HEK293T (cell line): ENCODE data around the gene MEOX1.

Source experiments
- ARNT ChIP-seq: fragments of 450-650 bp; IDR thresholded peaks from 2 replicates; pipeline ENCODE4 v1.6.1; 2017; ENCODE audit warnings: mild to moderate bottlenecking
- BHLHE40 ChIP-seq: fragments of 450-650 bp; IDR thresholded peaks from 2 replicates; pipeline ENCODE4 v1.6.1; 2016; ENCODE audit warnings: mild to moderate bottlenecking, moderate library complexity, borderline replicate concordance
- CTBP1 ChIP-seq: fragments of 450-650 bp; IDR thresholded peaks from 2 replicates; pipeline ENCODE4 v1.6.1; 2016; ENCODE audit warnings: borderline replicate concordance
- ELF4 ChIP-seq: fragments of 450-650 bp; IDR thresholded peaks from 2 replicates; pipeline ENCODE4 v1.6.1; 2017; ENCODE audit warnings: antibody characterized with exemption
- FOXA1 ChIP-seq: fragments of 450-650 bp; IDR thresholded peaks from 2 replicates; pipeline ENCODE4 v1.6.1; 2016; ENCODE audit warnings: mild to moderate bottlenecking
- FOXK2 ChIP-seq: fragments of 450-650 bp; IDR thresholded peaks from 2 replicates; pipeline ENCODE4 v1.6.1; 2016; ENCODE audit warnings: mild to moderate bottlenecking
- FOXM1 ChIP-seq: fragments of 450-650 bp; IDR thresholded peaks from 2 replicates; pipeline ENCODE4 v1.6.1; 2017; ENCODE audit warnings: mild to moderate bottlenecking, borderline replicate concordance
- L3MBTL2 ChIP-seq: fragments of 450-650 bp; conservative IDR thresholded peaks from 2 replicates; pipeline ENCODE4 v1.6.1; 2016; ENCODE audit warnings: mild to moderate bottlenecking
- NFRKB ChIP-seq: fragments of 450-650 bp; IDR thresholded peaks from 2 replicates; pipeline ENCODE4 v1.6.1; 2016; ENCODE audit warnings: mild to moderate bottlenecking, moderate library complexity
- PKNOX1 ChIP-seq: fragments of 450-650 bp; IDR thresholded peaks from 2 replicates; pipeline ENCODE4 v1.6.1; 2016
- SP1 ChIP-seq: fragments of 450-650 bp; IDR thresholded peaks from 2 replicates; pipeline ENCODE4 v1.6.1; 2017
- SUZ12 ChIP-seq: fragments of 450-650 bp; IDR thresholded peaks from 2 replicates; pipeline ENCODE4 v1.6.1; 2016; ENCODE audit warnings: mild to moderate bottlenecking
- TARDBP ChIP-seq: fragments of 450-650 bp; IDR thresholded peaks from 2 replicates; pipeline ENCODE4 v1.6.1; 2016

DNA sequence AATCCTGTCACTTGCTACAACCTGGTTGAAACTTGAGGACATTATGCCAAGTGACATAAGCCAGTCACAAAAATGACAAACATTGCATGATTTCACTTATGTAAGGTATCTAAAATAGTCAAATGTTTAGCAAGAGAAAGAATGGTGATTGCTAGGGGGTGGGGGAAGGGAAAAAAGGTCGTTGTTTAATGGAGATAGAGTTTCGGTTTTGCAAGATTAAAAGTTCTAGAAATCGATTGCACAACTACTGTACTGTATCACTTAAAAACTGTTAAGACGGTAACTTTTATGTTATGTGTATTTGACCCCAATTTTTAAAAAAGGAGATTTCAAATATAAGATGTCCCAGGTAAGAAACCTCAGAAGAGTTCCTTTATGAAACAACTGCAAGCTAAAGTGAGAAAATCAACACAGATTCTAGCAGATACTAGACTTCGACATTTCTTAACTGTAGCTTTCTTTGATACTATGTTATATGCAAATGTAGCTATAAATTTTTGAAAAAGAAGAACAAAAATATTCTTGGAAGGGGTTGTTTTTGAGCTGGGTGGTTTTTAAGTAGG, 5.9 kb downstream of the MEOX1 start:
- TF ChIP-seq TARDBP (no peak), L3MBTL2 (no peak), SP1 (no peak), FOXM1 (no peak), ELF4 (no peak), BHLHE40 (no peak), CTBP1 (0 out of 2 replicates have a peak, but pooled peaks have one; percentile 9), FOXK2 (no peak), PKNOX1 (no peak), SUZ12 (no peak), NFRKB (no peak), FOXA1 (no peak), ARNT (no peak)
